ENCODE measurements around the gene UBE2D2.

The UBE2D2 gene

DNA sequence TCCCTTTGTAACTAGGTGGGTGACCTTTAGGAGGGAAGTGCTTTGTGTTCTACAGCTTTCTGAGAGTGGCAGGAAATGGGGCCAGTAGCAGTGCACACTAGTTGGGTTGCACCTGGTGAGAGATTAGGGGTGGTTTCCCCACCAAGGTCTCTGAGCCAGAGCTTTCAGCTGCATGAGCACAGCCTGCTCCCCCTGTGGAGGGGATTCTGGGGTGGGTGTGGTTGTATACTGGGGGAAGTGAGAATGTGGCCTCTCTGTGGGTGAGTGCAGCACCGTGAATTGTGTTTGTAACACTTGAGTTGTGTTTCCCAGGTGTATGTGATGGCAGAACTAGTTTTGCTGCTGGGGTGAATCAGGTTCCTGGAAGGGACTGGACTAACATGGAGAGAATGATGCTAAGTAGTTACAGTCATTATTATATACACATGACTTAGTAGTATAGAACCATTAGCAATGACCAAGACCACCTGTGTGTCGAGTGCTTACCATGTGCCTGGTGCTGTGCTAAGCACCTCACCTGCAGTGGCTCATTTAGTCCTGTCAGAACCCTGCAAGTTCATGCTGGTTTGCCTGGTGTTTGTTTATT lies 75.2 kb downstream of the UBE2D2 start:
- DNase-seq (ENCODE audit: low spot score), result no peak

DNA sequence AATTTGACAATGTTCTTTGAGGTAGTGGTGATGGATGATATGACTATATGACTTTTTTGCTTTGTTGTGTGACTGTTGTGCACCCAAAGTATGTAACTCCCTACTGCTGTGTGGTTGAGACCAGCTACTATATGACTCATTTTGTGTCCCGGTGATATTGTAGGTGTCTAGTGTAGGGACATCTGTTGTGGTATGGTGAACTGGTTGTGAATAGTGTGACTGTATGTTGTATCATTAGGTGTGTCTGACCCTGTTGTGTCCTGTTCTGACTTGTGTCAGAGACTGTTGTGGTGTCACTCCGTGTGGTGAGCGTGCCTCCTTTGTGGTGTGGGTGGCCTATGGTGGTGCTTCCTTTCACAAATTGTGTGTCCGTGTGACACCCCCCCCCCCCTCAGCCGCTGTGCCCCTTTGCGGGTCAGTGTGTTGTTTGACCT lies 75.9 kb downstream of the UBE2D2 start:
- no peak for DNase-seq (ENCODE audit: low spot score)

DNA sequence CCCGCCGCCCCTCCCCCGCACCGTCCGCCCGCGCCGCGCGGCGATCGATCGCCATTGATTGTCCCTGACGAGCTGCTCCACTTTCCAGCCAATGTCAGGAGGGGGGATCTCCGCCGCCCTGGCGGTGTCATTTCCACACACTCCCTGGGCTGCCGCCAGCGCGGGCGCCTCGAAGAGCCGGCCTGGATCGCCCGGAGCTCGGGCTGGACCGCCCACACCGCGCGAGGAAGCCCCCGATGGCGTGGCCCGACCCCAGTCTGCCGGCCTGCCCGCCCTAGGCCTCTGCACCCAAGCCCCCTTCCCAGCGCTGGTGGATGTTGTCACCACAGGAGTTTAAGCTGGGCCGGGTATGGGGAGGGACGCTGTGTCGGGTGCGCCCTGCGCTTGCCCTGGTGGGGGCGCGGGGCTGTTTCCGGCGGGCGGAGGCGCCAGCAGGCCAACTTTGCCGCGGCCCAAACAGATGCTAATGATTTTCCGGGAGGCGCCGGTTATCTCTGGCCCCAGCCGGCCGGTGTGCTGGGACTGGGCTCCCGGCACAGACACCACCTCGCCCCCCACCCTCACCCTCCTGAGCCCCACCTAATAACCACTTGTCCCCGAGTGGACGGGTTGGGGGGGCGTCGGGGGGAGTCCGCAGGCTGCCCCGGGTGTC lies 76.4 kb downstream of the UBE2D2 start:
- DNase-seq (ENCODE audit: low spot score), result peak; percentile 81

DNA sequence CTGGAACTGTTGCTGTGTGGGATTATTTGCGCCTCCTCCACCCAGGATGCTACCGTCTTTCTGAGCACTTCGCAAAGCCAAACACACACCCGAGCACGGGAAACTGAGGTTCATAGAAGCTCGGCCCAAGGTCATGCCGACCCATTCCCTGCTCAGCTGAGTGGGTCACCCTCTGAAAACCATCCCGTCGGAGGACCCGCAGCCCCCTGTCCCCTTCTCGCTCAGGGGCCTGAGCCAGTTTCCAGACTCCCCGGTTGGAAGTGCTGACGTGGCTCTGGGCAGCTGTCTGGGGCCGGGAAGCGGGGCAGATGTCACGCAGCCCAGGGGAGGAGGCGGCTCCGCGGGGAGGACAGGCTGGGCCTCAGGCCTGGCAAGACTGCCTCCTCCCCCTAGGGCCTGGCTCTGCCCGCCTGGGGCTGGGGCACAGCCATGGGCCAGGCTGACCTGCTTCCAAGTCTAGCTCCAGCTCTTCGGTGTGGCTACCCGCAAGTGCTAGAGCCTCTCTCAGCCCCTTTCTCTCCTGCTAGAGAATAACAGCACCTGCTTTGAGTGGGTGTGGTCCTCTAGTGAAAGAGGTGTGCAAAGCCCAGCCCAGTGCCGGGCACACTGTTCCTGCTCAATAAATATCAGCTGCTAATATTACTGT lies 77.1 kb downstream of the UBE2D2 start:
- peak; percentile 94 for DNase-seq (ENCODE audit: low spot score)

DNA sequence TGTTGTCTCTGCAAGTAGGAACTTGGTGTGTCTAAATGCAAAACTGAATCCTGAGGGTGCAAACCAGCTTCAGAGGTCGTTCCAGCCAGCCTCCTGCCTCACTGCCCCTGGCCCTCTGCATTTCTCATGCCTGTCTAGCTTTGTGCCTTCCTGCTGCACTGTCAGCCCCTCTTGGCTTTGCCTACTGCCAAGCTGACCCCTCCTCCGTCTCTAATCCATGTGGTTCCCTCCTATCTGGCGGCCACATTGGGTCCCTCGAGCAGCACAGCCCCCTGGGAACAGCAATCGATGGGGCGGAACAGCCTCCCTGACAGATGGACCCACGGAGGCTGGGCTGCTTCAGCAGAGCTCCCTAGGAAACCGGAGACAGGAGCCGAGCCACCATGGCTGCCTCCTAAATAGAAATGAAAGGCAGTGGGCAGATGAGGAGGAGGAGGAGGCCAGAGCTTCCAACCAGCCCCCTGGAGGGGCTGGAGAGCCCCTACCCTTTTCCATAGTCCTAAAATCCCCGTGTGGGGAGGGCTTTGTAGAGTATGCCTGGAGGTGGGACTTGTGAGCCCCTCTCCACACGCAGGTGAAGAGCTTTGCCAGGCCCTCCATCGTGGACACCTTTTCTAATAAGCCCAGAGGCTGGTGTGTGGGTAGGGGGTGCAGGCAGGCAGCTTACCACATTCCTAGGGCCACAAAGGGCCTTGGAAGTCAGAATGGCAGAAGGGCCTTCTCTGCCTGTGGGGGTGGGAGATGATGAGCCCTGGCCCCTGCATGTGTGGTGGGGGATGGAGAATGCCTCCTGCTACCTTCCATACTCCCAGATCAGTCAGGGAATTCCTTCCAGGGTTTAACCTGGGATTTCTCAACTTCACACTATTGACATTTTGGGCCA lies 77.8 kb downstream of the UBE2D2 start:
- no peak for DNase-seq (ENCODE audit: low spot score)

DNA sequence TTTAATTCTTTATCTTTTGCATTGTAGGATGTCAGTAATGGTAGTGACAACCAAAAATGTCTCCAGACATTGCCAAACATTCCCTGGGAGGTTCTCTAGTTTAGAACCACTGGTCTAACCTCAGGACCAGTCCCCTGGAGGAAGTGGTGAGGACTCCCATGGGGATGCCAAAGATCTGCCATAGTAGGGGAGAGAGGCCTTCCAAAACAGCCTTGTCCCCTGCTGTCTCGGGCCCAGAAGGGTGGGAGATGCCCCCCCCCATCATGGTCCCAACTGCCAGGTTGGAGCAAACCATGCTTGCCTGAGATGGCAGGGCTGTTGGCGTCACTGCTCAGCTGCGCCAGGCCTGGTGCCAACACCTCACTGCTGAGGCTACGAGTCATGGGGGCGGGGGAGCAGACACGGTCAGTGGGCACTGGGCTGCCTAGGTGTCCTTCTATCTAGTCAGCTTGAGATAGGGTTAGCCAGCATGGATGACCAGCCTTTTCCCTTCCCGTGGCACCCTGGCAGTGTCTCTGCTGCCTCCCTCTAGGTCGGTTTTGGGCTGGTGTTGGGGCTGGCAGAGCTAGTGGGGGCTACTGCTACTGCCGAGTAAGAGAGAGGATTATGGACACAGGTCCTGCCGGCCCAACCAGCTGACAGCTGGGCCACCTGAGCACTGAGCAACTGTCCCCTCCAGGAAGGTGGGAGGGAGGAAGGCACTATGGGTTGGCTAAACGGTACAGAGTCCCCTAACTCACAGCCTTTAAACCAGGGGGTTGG lies 78.7 kb downstream of the UBE2D2 start:
- peak; percentile 64 for DNase-seq (ENCODE audit: low spot score)

DNA sequence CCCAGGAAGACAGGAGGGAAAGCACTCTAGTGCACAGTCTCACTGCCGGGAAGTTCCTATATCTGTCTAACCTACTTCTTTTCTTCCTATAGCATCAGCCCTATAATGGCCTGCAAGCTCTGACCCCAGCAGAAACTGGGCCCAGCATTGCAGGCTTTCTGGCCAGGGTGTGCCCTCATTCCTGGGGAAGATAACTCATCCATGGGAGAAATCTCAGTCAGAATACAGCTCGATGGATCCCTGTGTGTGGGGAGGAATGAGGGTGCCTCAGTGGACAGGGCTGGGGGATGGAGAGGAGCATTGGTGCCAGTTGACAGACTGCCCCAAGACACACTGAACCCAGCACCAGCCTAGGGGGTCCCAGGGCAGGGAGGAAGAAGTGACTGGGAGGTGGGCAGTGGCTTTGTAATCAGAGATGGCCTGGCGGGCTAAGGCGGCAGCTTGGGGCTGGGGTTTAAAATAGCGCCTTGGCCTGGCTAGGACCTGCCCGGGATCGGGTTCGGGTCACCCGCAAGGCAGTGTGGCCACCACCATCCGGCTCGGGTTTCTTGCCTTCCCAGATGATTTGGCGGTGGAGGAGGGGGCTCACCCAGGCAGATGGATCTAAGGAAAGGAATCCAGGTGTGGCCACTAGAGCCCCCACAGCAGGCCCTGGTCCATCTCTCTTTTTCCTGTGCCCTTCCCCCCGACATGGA lies 79.4 kb downstream of the UBE2D2 start:
- DNase-seq (ENCODE audit: low spot score), result no peak

DNA sequence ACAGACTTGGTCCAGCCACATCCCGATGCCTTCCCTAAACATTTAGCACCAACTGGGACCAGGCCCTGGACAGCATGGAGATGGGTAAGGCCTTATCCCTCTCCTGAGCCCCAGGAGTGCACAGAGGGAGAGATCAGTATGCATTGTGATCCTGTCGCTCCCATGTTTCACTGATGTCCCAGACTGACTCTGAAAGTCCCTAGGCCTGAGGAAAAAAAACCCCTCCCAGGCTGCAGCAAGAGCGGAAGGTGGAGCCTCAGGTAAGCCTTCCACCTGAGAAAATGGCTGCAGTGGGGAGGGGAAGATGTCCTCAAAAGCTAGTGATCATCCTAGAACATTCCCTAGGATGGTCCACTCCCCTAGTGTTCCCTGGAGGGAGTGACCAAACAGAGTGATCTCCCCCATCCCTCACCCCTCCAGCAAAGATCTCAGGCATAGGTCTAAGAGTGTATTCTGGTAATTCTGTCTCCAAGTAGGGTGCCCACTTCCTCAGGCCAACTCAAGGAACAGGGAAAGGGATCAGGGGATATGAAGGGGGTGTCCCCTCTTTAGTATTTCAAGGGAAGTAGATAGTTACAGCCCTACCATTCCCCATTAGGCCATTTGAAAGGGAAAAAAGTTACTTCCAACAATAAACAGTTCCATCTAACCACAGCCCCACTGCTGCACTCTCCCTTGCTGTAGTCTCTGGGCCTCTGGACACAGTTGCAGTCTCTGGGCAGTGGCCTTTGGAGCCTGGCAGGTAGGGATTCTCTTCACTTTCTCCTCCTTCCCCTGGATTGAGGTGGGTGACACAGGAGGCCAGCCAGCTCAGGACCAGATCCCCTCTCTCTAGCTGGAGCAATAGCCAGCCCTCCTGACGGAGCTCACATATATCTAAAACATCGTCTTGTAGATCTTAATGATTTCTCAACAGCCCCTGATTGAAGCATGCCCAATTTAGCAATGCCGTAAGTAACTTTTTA lies 80.3 kb downstream of the UBE2D2 start:
- DNase-seq (ENCODE audit: low spot score), result no peak

DNA sequence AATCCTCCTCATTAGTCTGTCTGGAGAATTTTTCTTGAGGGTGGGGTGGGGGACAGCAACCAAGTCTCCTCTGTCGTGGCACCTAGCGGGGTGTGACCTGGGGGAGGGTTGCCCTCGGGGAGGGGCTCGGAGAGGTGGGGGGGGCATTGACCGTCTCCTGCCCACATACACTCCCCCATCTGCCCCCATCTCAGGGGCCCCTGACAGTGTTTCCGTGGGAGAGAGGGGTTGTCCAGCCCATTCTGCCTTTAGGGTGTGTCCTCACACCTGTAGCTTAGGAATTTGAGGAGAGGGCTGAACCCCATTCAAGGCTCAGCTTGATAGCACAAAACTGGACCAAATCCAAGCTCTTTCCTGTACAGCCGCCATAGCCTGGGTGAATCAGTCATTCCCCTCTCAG lies 81.1 kb downstream of the UBE2D2 start:
- no peak for DNase-seq (ENCODE audit: low spot score)

DNA sequence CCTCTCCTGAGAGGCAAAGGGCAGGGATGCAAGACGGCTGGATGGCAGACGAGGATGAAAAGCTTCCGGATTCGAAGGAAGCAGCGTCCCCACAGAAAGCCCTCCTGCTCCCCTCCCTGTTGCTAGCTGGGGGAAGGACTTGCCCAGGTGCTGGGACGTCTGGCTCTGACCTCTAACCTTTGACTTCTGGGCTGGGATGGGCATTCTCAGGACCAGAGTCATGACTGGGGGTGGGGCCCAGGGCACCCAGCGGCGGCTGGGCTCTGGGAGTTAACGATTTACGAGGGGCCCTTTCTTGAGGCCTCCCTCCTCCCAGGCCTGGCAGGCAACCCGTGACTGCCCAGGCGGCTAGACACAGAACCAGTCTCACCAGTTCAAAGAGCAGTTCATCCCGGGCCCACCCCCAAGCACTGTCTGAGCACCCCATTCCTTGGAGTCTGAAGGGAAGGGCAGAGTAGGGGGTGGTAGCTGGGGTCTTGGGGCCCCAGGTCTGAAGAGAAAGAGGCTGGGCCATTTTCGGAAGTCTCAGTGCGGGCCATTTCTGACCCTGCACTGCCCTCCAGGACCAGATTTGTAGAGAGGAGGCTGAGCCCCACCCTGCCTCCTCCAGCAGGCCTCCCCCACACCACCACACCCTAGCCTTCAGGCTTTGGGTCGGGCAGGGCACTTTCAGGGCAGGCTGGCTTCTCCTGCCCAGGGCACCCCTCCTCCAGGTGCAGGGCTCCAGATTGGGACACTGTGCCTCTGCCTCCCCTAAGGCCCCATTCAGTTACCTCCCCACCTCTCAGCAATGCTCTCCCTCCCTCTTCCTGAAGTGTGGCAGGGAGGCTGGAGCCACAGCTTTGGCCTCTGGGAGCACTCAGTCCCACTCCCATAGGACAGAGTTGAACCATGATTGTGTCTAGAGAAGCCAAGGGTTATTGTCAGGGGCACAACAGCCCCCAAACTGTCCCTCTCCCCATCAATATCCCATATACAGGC lies 82.0 kb downstream of the UBE2D2 start:
- DNase-seq (ENCODE audit: low spot score), result no peak

DNA sequence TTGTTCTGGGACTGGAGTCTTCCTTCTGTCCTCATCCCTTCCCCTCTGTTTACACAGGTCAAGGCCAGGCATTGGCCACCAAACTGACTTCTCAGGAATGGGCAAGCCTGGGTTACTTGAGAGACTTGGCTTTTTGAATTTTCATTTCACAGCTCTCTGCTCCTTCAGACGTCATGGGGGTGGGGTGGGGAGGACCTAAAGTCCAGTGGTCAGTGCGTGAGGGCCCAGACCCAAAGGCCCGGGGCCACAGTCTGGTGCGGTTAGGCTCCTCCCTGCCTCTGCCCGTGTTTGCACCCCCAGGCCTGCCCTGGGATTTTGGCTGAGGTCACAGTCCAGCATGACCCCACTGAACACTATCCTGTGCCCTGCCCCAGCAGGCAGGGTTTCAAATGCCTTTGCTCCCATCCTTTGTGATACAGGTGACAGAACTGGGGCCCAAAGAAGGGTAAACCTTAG lies 82.9 kb downstream of the UBE2D2 start:
- DNase-seq (ENCODE audit: low spot score), result no peak

DNA sequence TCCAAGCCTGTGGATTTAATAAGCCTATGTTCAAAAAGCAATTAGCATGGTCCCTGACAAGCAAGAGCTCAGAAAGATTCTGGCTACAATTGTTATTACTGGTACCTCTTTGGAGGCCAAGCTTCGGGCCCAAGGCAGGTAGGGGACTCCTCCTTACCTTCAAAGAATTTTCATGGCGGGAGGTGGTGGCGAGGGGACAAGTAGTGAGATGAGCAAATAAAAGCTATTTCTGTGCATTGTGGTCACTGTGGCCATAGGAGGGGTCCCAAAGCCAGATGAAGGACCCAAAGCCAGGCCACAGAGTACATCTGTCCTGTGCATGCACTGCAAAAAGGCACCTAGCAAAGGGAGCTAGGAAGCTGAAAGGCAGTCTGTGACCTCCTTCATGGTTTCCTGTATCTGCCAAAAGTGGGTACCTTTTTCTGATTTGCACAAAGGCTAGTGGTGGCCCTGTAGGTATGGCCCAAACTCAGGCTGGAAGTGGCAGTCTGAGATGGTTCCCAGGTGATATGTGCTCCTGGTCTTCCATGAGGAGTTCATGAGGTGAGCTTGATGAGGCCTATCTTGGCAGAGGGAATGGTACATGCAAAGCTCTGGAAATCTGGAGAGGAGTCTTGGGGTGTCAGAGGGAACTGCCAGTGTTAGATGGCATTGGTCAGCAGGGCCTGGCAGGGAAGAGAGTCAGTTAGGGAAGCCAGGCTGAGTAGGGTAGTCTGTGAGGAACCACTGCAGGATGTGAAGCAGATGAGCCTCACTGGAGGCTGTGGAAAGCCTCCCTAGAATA lies 83.7 kb downstream of the UBE2D2 start:
- DNase-seq (ENCODE audit: low spot score), result no peak

DNA sequence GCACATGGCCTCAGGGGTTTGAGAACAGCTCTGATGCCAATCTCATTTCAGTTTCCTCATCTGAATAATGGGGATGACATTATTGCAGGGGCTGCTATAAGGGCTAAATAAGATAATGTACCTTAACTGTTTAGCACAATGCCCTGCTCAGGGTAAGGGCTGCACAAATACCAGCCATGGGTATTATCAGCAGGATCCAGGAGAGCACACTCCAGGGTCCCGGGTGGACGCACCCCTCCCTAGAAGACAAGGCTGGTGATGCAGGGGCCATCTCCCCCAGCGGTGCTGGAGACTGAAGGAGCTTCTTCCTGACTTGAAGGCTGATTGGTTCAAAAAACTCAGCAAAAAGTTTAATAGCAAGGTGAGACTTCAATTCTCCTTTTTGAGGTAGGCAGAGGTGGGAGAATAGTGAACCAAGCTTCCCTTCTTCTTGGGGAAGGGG lies 84.3 kb downstream of the UBE2D2 start:
- no peak for DNase-seq (ENCODE audit: low spot score)

DNA sequence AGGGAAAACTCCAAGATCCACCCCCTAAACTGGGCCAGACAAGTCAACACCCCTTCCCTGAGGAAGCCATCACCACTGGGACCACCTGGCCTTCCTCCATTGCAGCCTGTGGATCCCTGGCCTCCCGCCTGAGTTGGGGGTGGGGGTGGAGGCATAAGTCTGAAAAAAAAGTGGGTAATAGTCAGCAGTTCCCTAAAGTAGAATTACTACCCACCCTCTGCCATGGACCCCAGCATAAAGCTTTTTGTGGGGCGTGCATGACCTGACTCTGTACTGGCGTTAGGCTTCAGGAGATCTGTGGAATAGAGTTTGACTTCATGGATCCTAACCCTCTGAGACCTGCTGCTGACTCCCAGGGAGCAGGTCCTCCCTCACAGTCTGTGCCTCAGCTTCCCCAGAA lies 85.0 kb downstream of the UBE2D2 start:
- DNase-seq (ENCODE audit: low spot score), result no peak

DNA sequence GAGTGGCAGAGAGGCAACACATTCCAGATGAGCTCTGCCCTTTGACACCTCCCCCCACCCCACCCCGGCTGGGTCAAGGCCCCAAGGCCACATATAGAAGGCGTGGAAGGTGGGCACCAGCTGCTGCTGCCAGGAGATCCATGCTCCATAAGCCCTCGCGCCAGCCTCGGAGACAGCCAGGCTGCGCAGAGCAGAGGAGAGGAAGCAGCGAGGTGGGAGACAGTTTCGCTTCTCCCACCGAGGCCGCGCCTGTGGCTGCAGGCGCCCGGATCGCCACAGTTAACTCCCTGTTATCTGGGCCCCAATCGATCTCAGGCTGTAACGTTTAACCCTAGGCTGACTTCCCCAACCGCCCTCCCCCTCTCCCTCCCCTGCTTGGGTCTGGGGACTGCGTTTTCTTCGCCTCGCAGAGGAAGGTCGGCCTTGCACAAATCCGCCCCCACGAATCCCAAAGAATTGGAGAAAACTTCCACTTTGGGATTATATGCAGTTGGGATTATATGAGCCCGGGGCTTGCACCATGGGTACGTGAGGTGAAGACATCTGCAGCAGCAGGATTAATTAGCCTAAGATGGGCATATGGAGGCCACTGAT lies 85.9 kb downstream of the UBE2D2 start:
- no peak for DNase-seq (ENCODE audit: low spot score)

DNA sequence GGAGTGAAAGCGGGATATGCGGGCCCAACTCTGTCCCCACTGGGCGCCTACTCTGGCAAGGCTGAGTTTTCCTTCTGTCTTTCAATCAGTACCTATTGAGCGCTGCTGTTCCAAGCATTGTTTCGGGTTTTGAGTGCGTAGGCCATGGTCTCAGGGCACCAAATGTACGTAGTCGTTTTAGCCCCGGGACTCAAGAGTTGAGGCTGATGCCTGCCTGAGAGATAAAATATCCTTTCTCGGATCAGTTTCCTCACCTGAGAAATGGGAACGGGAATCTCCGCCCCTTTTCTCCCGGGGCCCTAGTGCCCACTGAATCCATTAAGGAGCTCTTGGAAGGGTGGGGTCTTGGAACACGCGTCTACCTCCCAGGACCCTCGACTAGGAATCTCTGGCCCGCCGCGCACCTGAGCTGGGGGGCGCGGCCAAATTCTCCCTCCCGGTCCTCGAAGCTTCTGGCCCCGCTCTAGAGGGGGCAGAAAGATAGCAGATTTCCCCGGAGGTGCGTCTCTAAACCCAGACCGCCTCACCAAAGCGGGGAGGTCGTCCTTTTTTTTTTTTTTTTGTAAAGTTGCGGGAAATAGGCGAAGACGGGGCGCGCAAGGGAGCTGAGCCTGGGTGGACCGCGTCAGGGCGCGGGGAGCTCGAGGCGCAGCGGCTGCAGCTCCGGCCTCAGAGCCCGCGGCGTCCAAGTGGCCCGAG lies 86.5 kb downstream of the UBE2D2 start:
- DNase-seq (ENCODE audit: low spot score), result no peak
